Prostate gland (tissue), 2 donors: ENCODE measurements around the gene BMPER. TPM values are rescaled to one million over a fixed set of nuclear protein-coding genes. Genes with fewer than 3 reads are reported as not detected.
A peak's percentile ranks its signal among the peaks of the same experiment; 100 is the strongest.

Experiments used
- DNase-seq: peaks from one replicate; pipeline ENCODE4 v3.0.0-alpha.2; 2019; ENCODE audit warnings: low spot score
- H3K27ac ChIP-seq, 2 donors: fragments of 200-600 bp; sonication (generic); 2 replicates each; pipeline ENCODE4 v1.5.1; 2017 to 2019
- H3K27me3 ChIP-seq: fragments of 200-600 bp; sonication (generic); replicated peaks from 2 replicates; pipeline ENCODE4 v1.5.1; 2019; ENCODE audit not compliant: insufficient read depth
- H3K36me3 ChIP-seq, 2 donors: fragments of 200-600 bp; sonication (generic); 1 replicate in 1 of 2; 2 replicates in 1 of 2; pipeline versions ENCODE4 v1.5.1 to v1.8.1; 2017 to 2019
- H3K4me1 ChIP-seq: fragments of 200-600 bp; sonication (generic); replicated peaks from 2 replicates; pipeline ENCODE4 v1.5.1; 2019
- H3K4me3 ChIP-seq, 2 donors: fragments of 200-600 bp; sonication (generic); 2 replicates each; pipeline ENCODE4 v1.5.1; 2017 to 2019
- H3K9me3 ChIP-seq: fragments of 200-600 bp; sonication (generic); 2 replicates; pipeline ENCODE4 v1.5.1; 2017
- CTCF ChIP-seq, 4 experiments: fragments of 200-600 bp in 2 of 4; fragments of 450-650 bp in 2 of 4; sonication (generic) in 2 of 4; IDR thresholded peaks; 1 replicate in 3 of 4; 2 replicates in 1 of 4; pipeline ENCODE4 v1.5.1; 2016 to 2019; ENCODE audit warnings: antibody characterized with exemption in 4 of 4, mild to moderate bottlenecking in 2 of 4, moderate library complexity in 2 of 4
- POLR2A ChIP-seq: fragments of 450-650 bp; IDR thresholded peaks from one replicate; pipeline ENCODE4 v1.6.1; 2016; ENCODE audit warnings: antibody characterized with exemption, mild to moderate bottlenecking
- POLR2AphosphoS5 ChIP-seq: sonication (generic); formaldehyde crosslinking; IDR thresholded peaks from one replicate; pipeline ENCODE4 v1.6.1; 2017; ENCODE audit warnings: antibody characterized with exemption
- WGBS: methylation state at CpG from one replicate; pipeline ENCODE4 v1.1.5; 2018; 5-methylcytosine and 5-hydroxymethylcytosine counted together
- intact Hi-C: fragments of 100-400 bp; cut with DNase I; formaldehyde crosslinking; loops from one replicate; pipeline ENCODE4 v1.14.2; 2022
- total RNA-seq, 2 donors: library from RNA; depleted of rRNA; stranded (reverse); fragments of >200 nt; gene quantifications; one replicate each; pipeline ENCODE4 v1.1.0, GENCODE V29; 2016

The BMPER gene
- total RNA-seq, 2 donors from 2014 or later: 4.5 to 8.4 TPM

GRCh38 chr7:33909318-33909717 lies 4.0 kb downstream of the BMPER start:
- no peak overlapping the region for H3K27ac ChIP-seq
- no peaks in the 10 kb centered on the region for H3K27me3 ChIP-seq
- no peak overlapping the region for H3K4me3 ChIP-seq
- no peak for DNase-seq
- TF ChIP-seq POLR2A (no peak), POLR2AphosphoS5 (no peak), CTCF (IDR thresholded peaks at IDR 0.05) (no peak)
- H3K9me3 ChIP-seq: no peaks in the 10 kb centered on the region
- H3K4me1 ChIP-seq: no peaks in the 10 kb centered on the region
- intact Hi-C loops: no loop called here
- 82% methylated on average over 5 of the region's 5 CpGs for WGBS
- H3K36me3 ChIP-seq: no peaks in the 10 kb centered on the region

GRCh38 chr7:33909755-33910154 lies 4.4 kb downstream of the BMPER start:
- Histone ChIP-seq H3K36me3 (no peaks in the 10 kb centered on the region), H3K27me3 (no peaks in the 10 kb centered on the region), H3K4me1 (no peaks in the 10 kb centered on the region), H3K9me3 (no peaks in the 10 kb centered on the region), H3K27ac (no peak overlapping the region), H3K4me3 (no peak overlapping the region)
- 57% methylated on average over 2 of the region's 2 CpGs for WGBS
- intact Hi-C loops: no loop called here
- DNase-seq: no peak
- no peak for TF ChIP-seq CTCF (IDR thresholded peaks at IDR 0.05)

DNA sequence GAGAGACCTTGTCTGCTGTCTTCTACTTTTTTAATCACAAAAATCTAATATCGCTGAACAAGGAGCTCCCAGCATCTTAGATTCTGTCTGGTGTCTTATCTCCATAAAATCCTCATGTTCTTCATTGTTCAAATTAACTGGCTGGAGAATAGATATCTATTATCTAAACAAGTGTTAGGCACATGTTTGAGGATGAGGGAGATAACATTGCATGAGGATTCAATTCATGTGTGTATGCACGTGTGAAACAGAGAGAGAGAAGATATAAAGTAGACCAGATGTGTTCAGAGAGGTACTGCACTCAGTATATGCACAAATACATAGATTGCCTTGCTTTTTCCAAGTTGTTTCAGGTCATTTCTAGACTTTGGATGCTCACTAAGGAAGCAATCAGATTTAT lies 5.4 kb downstream of the BMPER start:
- intact Hi-C loops: no loop called here
- Histone ChIP-seq H3K4me3 (no peak overlapping the region), H3K27ac (no peak overlapping the region), H3K4me1 (no peaks in the 10 kb centered on the region), H3K9me3 (no peaks in the 10 kb centered on the region), H3K27me3 (no peaks in the 10 kb centered on the region), H3K36me3 (no peaks in the 10 kb centered on the region)
- TF ChIP-seq POLR2A (no peak), POLR2AphosphoS5 (no peak), CTCF (IDR thresholded peaks at IDR 0.05) (no peak)
- DNase-seq: no peak
- WGBS: 91% methylated on average over 2 of the region's 2 CpGs

GRCh38 chr7:33916357-33917081 lies 11.2 kb downstream of the BMPER start:
- intact Hi-C loops: no loop called here
- H3K4me3 ChIP-seq: no peak overlapping the region
- H3K9me3 ChIP-seq: no peaks in the 10 kb centered on the region
- peak; percentile 38 for DNase-seq
- H3K27me3 ChIP-seq: no peaks in the 10 kb centered on the region
- TF ChIP-seq CTCF (IDR thresholded peaks at IDR 0.05) (no peak), POLR2AphosphoS5 (no peak), POLR2A (no peak)
- H3K27ac ChIP-seq: no peak overlapping the region
- H3K4me1 ChIP-seq: no peaks in the 10 kb centered on the region
- no peaks in the 10 kb centered on the region for H3K36me3 ChIP-seq
- 88% methylated on average over 5 of the region's 5 CpGs for WGBS

- no peak for DNase-seq
- Histone ChIP-seq H3K27ac (no peak overlapping the region), H3K36me3 (no peaks in the 10 kb centered on the region), H3K9me3 (no peaks in the 10 kb centered on the region), H3K27me3 (no peaks in the 10 kb centered on the region), H3K4me3 (no peak overlapping the region), H3K4me1 (no peaks in the 10 kb centered on the region)
- intact Hi-C loops: no loop called here
- WGBS: 83% methylated on average over 2 of the region's 3 CpGs
- TF ChIP-seq CTCF (IDR thresholded peaks at IDR 0.05) (no peak), POLR2AphosphoS5 (no peak), POLR2A (no peak)
These were observed 12.3 kb downstream of the BMPER start for GRCh38 chr7:33917661-33918060.
